ENCODE data around the gene TEPSIN. TPM values are rescaled to one million over a fixed set of nuclear protein-coding genes. Genes with fewer than 3 reads are reported as not detected.

Gene TEPSIN
- total and polyA plus RNA-seq, 4 donors = 3.2 to 22.9 (median 10.7) TPM

GRCh38 chr17:81200201-81200600, 38.7 kb downstream of the TEPSIN start:
- Histone ChIP-seq H3K27ac (ENCODE audit: low read depth in 1 of 2, low read length in 2 of 2) (no peak overlapping the region), H3K9me3 (ENCODE audit: control insufficient read depth in 4 of 4, low read length in 3 of 4) (no peaks in the 10 kb centered on the region), H3K9ac (ENCODE audit: low read depth in 1 of 2, low read length in 2 of 2) (no peak overlapping the region), H3K36me3 (ENCODE audit: control insufficient read depth in 4 of 4, insufficient read depth in 3 of 4, low read depth in 1 of 4, low read length in 3 of 4) (no peaks in the 10 kb centered on the region), H3K4me3 (ENCODE audit: low read depth in 1 of 3, low read length in 3 of 3) (no peak overlapping the region), H3K4me1 (ENCODE audit: control insufficient read depth in 4 of 4, insufficient read depth in 4 of 4, low read length in 3 of 4) (no peaks in the 10 kb centered on the region), H3K27me3 (ENCODE audit: control insufficient read depth in 4 of 4, insufficient read depth in 4 of 4, low read length in 3 of 4) (no peaks in the 10 kb centered on the region)
- no peak for DNase-seq (ENCODE audit: low spot score)
- WGBS = 93% methylated on average over 18 of the region's 18 CpGs
- no peak for TF ChIP-seq RAD21 (IDR thresholded peaks at IDR 0.05)
- TF ChIP-seq, protein P1, sequence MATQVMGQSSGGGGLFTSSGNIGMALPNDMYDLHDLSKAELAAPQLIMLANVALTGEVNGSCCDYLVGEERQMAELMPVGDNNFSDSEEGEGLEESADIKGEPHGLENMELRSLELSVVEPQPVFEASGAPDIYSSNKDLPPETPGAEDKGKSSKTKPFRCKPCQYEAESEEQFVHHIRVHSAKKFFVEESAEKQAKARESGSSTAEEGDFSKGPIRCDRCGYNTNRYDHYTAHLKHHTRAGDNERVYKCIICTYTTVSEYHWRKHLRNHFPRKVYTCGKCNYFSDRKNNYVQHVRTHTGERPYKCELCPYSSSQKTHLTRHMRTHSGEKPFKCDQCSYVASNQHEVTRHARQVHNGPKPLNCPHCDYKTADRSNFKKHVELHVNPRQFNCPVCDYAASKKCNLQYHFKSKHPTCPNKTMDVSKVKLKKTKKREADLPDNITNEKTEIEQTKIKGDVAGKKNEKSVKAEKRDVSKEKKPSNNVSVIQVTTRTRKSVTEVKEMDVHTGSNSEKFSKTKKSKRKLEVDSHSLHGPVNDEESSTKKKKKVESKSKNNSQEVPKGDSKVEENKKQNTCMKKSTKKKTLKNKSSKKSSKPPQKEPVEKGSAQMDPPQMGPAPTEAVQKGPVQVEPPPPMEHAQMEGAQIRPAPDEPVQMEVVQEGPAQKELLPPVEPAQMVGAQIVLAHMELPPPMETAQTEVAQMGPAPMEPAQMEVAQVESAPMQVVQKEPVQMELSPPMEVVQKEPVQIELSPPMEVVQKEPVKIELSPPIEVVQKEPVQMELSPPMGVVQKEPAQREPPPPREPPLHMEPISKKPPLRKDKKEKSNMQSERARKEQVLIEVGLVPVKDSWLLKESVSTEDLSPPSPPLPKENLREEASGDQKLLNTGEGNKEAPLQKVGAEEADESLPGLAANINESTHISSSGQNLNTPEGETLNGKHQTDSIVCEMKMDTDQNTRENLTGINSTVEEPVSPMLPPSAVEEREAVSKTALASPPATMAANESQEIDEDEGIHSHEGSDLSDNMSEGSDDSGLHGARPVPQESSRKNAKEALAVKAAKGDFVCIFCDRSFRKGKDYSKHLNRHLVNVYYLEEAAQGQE (IDR thresholded peaks at IDR 0.05) = no peak
- TF ChIP-seq NR2F2 (IDR thresholded peaks at IDR 0.05) = no peak
- TF ChIP-seq SP1 (IDR thresholded peaks at IDR 0.05) = no peak
- TF ChIP-seq, protein P2, sequence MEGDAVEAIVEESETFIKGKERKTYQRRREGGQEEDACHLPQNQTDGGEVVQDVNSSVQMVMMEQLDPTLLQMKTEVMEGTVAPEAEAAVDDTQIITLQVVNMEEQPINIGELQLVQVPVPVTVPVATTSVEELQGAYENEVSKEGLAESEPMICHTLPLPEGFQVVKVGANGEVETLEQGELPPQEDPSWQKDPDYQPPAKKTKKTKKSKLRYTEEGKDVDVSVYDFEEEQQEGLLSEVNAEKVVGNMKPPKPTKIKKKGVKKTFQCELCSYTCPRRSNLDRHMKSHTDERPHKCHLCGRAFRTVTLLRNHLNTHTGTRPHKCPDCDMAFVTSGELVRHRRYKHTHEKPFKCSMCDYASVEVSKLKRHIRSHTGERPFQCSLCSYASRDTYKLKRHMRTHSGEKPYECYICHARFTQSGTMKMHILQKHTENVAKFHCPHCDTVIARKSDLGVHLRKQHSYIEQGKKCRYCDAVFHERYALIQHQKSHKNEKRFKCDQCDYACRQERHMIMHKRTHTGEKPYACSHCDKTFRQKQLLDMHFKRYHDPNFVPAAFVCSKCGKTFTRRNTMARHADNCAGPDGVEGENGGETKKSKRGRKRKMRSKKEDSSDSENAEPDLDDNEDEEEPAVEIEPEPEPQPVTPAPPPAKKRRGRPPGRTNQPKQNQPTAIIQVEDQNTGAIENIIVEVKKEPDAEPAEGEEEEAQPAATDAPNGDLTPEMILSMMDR (IDR thresholded peaks at IDR 0.05; ENCODE audit: low read depth, low read length, missing input control) = no peak

DNA sequence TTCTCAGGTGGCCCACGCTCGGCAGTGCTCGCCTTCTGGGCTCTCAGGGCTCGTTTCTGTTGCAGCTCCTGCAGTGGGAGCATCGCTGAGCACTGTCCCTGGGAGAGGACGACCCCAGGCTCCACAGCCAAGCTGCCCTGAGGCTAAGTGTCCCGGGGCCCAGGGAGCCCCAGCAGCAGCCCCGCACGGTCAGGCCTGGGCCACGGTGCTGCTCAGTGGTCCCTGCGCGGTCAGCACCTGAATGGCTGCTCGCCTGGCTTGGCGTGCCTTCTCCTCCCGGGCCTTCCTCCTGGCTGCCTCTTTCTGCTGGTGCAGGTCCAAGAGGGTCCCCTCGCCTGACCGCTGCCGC, 39.4 kb downstream of the TEPSIN start:
- Histone ChIP-seq H3K9me3 (ENCODE audit: control insufficient read depth in 4 of 4, low read length in 3 of 4) (no peaks in the 10 kb centered on the region), H3K4me3 (ENCODE audit: low read depth in 1 of 3, low read length in 3 of 3) (no peak overlapping the region), H3K36me3 (ENCODE audit: control insufficient read depth in 4 of 4, insufficient read depth in 3 of 4, low read depth in 1 of 4, low read length in 3 of 4) (no peaks in the 10 kb centered on the region), H3K27me3 (ENCODE audit: control insufficient read depth in 4 of 4, insufficient read depth in 4 of 4, low read length in 3 of 4) (no peaks in the 10 kb centered on the region), H3K9ac (ENCODE audit: low read depth in 1 of 2, low read length in 2 of 2) (no peak overlapping the region), H3K4me1 (ENCODE audit: control insufficient read depth in 4 of 4, insufficient read depth in 4 of 4, low read length in 3 of 4) (no peaks in the 10 kb centered on the region), H3K27ac (ENCODE audit: low read depth in 1 of 2, low read length in 2 of 2) (no peak overlapping the region)
- no peak for TF ChIP-seq HNF4G (IDR thresholded peaks at IDR 0.05)
- no peak for TF ChIP-seq FOXA2 (IDR thresholded peaks at IDR 0.05)
- TF ChIP-seq YY1 (IDR thresholded peaks at IDR 0.05) = no peak
- TF ChIP-seq, protein P1 (IDR thresholded peaks at IDR 0.05) = no peak
- no peak for TF ChIP-seq GABPA (IDR thresholded peaks at IDR 0.05 in 1 of 2, conservative IDR thresholded peaks at IDR 0.05 in 1 of 2)
- TF ChIP-seq, protein P2 (IDR thresholded peaks at IDR 0.05; ENCODE audit: low read depth, low read length, missing input control) = no peak
- no peak for TF ChIP-seq FOXA1 (IDR thresholded peaks at IDR 0.05)
- no peak for TF ChIP-seq TAF1 (conservative IDR thresholded peaks at IDR 0.05)
- TF ChIP-seq, protein P3, sequence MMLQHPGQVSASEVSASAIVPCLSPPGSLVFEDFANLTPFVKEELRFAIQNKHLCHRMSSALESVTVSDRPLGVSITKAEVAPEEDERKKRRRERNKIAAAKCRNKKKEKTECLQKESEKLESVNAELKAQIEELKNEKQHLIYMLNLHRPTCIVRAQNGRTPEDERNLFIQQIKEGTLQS (IDR thresholded peaks at IDR 0.05) = no peak
- no peak for TF ChIP-seq HNF4A (conservative IDR thresholded peaks at IDR 0.05)
- TF ChIP-seq JUND (IDR thresholded peaks at IDR 0.05) = no peak
- no peak for TF ChIP-seq RXRA (IDR thresholded peaks at IDR 0.05)
- no peak for TF ChIP-seq ZBTB33 (IDR thresholded peaks at IDR 0.05)
- TF ChIP-seq NR2F2 (IDR thresholded peaks at IDR 0.05) = no peak
- TF ChIP-seq SP1 (IDR thresholded peaks at IDR 0.05) = no peak
- TF ChIP-seq RAD21 (IDR thresholded peaks at IDR 0.05) = no peak
- no peak for DNase-seq (ENCODE audit: low spot score)
- 96% methylated on average over 18 of the region's 18 CpGs for WGBS
